OCI-LY7 (cell line): Measurements from ENCODE around the gene RNF180. TPM values are rescaled to one million over a fixed set of nuclear protein-coding genes. Genes with fewer than 3 reads are reported as not detected.

Source experiments
- BruUV-seq: library from RNA; stranded (reverse); fragments of 400-500 nt; replicated peaks from 2 replicates; lab custom pipeline; 2021; lab: Mats Ljungman, UMichigan
- CTCF ChIA-PET: fragments of 300-600 bp; sonication (Branson Sonifier 250); formaldehyde crosslinking; loops from one replicate; lab custom pipeline; 2022; ENCODE audit warnings: antibody characterized with exemption; ENCODE audit not compliant: unreplicated experiment; lab: Charles Lee
- POLR2A ChIA-PET: fragments of 300-600 bp; sonication (Branson Sonifier 250); formaldehyde crosslinking; loops from one replicate; lab custom pipeline; 2022; ENCODE audit warnings: antibody characterized with exemption; lab: Charles Lee
- DNase-seq: peaks from one replicate; pipeline ENCODE4 v3.0.0-alpha.2; 2015; ENCODE audit warnings: low spot score
- H2AFZ ChIP-seq: fragments of 200-600 bp; sonication (generic), shearing (Covaris generic); 2 replicates; pipeline ENCODE4 v1.6.1; 2014; ENCODE audit warnings: mild to moderate bottlenecking, antibody characterized with exemption, low read length, moderate library complexity
- H3K27ac ChIP-seq: fragments of 200-600 bp; sonication (generic); 2 replicates; pipeline ENCODE4 v1.5.1; 2014; ENCODE audit warnings: mixed run types, low read depth, mild to moderate bottlenecking, moderate library complexity, low read length, inconsistent platforms; ENCODE audit not compliant: poor library complexity, severe bottlenecking
- H3K36me3 ChIP-seq: fragments of 200-600 bp; sonication (generic); 2 replicates; pipeline ENCODE4 v1.6.1; 2014; ENCODE audit warnings: mild to moderate bottlenecking, antibody characterized with exemption, low read length, moderate library complexity, mixed read lengths; ENCODE audit not compliant: insufficient read depth
- H3K4me1 ChIP-seq: fragments of 200-600 bp; sonication (generic); 2 replicates; pipeline ENCODE4 v1.5.1; 2014; ENCODE audit warnings: mild to moderate bottlenecking, low read length; ENCODE audit not compliant: insufficient read depth, poor library complexity, severe bottlenecking
- H3K4me2 ChIP-seq: fragments of 200-600 bp; sonication (generic); 2 replicates; pipeline ENCODE4 v1.6.1; 2014; ENCODE audit warnings: mild to moderate bottlenecking, low read length
- H3K4me3 ChIP-seq: fragments of 200-600 bp; sonication (generic); 2 replicates; pipeline ENCODE4 v1.5.1; 2014; ENCODE audit warnings: mild to moderate bottlenecking, low read depth, low read length; ENCODE audit not compliant: poor library complexity, severe bottlenecking
- H3K79me2 ChIP-seq: fragments of 200-600 bp; sonication (generic); 2 replicates; pipeline ENCODE4 v1.6.1; 2016; ENCODE audit warnings: low read depth, mild to moderate bottlenecking, low read length, moderate library complexity, mixed read lengths; ENCODE audit not compliant: insufficient read depth
- H3K9me2 ChIP-seq: fragments of 200-600 bp; sonication (generic); 2 replicates; pipeline ENCODE4 v1.6.1; 2016; ENCODE audit warnings: mild to moderate bottlenecking, low read length, mixed read lengths; ENCODE audit not compliant: insufficient read depth
- H3K9me3 ChIP-seq: fragments of 200-600 bp; sonication (generic); 2 replicates; pipeline ENCODE4 v1.6.1; 2014; ENCODE audit warnings: mild to moderate bottlenecking, mixed run types, low read length, mixed read lengths
- H4K20me1 ChIP-seq: fragments of 200-600 bp; sonication (generic); 2 replicates; pipeline ENCODE4 v1.6.1; 2014; ENCODE audit warnings: mild to moderate bottlenecking, antibody characterized with exemption, low read length, moderate library complexity, mixed read lengths; ENCODE audit not compliant: insufficient read depth
- CTCF ChIP-seq: fragments of 200-600 bp; sonication (generic); conservative IDR thresholded peaks from 2 replicates; pipeline ENCODE4 v1.5.1; 2014; ENCODE audit warnings: mild to moderate bottlenecking, antibody characterized with exemption, low read length, moderate library complexity, mixed read lengths
- EZH2phosphoT487 ChIP-seq: fragments of 200-600 bp; sonication (generic); IDR thresholded peaks from 2 replicates; pipeline ENCODE4 v1.6.1; 2018; ENCODE audit warnings: low read depth, borderline replicate concordance, mild to moderate bottlenecking, mixed run types, antibody characterized with exemption, low read length, moderate library complexity, mixed read lengths
- intact Hi-C: fragments of 100-400 bp; cut with micrococcal nuclease; formaldehyde crosslinking; loops from one replicate; pipeline ENCODE4 v1.10.0; 2022; ENCODE audit not compliant: unreplicated experiment
- total RNA-seq, 2 experiments: library from RNA; depleted of rRNA in 1 of 2; stranded (reverse); fragments of >200 nt in 1 of 2; shearing (Covaris generic) in 1 of 2; gene quantifications; 2 replicates each; pipeline ENCODE4 v1.2.3, GENCODE V29; 2014 to 2022

The RNF180 gene
- total RNA-seq, 2 experiments from 2014 or later: not detected

- DNase-seq: no peak
- no peaks in the 10 kb centered on the region for H4K20me1 ChIP-seq
- no TSS peak for BruUV-seq
- no peak overlapping the region for H3K4me3 ChIP-seq
- ChIA-PET POLR2A (no interaction called here), CTCF (no interaction called here)
- H3K9me2 ChIP-seq: no peaks in the 10 kb centered on the region
- no peaks in the 10 kb centered on the region for H3K36me3 ChIP-seq
- H2AFZ ChIP-seq: no peak overlapping the region
- no peaks in the 10 kb centered on the region for H3K4me1 ChIP-seq
- no peak overlapping the region for H3K4me2 ChIP-seq
- H3K9me3 ChIP-seq: no peaks in the 10 kb centered on the region
- no peak for TF ChIP-seq EZH2phosphoT487
- TF ChIP-seq CTCF: no peak
- H3K79me2 ChIP-seq: no peaks in the 10 kb centered on the region
- no peak overlapping the region for H3K27ac ChIP-seq
- intact Hi-C loops: no loop called here
Measured at GRCh38 chr5:64140018-64140417, 25.6 kb upstream of the RNF180 start.

- ChIA-PET CTCF (no interaction called here), POLR2A (interaction anchor here (0.5 to 0.8 kb wide), 3 partner anchors 14 to 100 kb away, joined by 3 to 6 read pairs (median 5); no protein-coding TSS in a partner anchor)
- Histone ChIP-seq H4K20me1 (no peaks in the 10 kb centered on the region), H3K36me3 (no peaks in the 10 kb centered on the region), H3K27ac (no peak overlapping the region), H2AFZ (no peak overlapping the region), H3K4me3 (no peak overlapping the region), H3K9me3 (no peaks in the 10 kb centered on the region), H3K9me2 (no peaks in the 10 kb centered on the region), H3K79me2 (no peaks in the 10 kb centered on the region), H3K4me2 (no peak overlapping the region), H3K4me1 (no peaks in the 10 kb centered on the region)
- DNase-seq: no peak
- no TSS peak for BruUV-seq
- TF ChIP-seq EZH2phosphoT487 (no peak), CTCF (no peak)
- intact Hi-C loops: loop anchor here (5.0 kb wide), 2 partner anchors 63 to 468 kb away; no protein-coding TSS in a partner anchor
Measured at GRCh38 chr5:64144425-64145215, 21.0 kb upstream of the RNF180 start.
